Vagina (tissue), 2 donors: Measurements from ENCODE around the gene SOHLH1. TPM values are rescaled to one million over a fixed set of nuclear protein-coding genes. Genes with fewer than 3 reads are reported as not detected.

Source experiments
- DNase-seq, 2 donors: peaks; one replicate each; pipeline ENCODE4 v3.0.0-alpha.2; 2017; ENCODE audit errors: extremely low spot score in 2 of 2
- H3K27ac ChIP-seq: fragments of 200-600 bp; sonication (generic); one replicate; pipeline ENCODE4 v1.5.1; 2019
- H3K27me3 ChIP-seq: fragments of 200-600 bp; sonication (generic); one replicate; pipeline ENCODE4 v1.5.1; 2019
- H3K36me3 ChIP-seq, 2 donors: fragments of 200-600 bp; sonication (generic); one replicate each; pipeline ENCODE4 v1.5.1; 2017 to 2019
- H3K4me1 ChIP-seq: fragments of 200-600 bp; sonication (generic); one replicate; pipeline ENCODE4 v1.5.1; 2019
- H3K4me3 ChIP-seq, 2 donors: fragments of 200-600 bp; sonication (generic); 1 replicate in 1 of 2; 2 replicates in 1 of 2; pipeline ENCODE4 v1.5.1; 2016 to 2019
- H3K9me3 ChIP-seq: fragments of 200-600 bp; sonication (generic); one replicate; pipeline ENCODE4 v1.5.1; 2019
- POLR2A ChIP-seq, 2 donors: fragments of 450-650 bp; IDR thresholded peaks; one replicate each; pipeline ENCODE4 v1.6.1; 2017; ENCODE audit warnings: antibody characterized with exemption in 2 of 2, mild to moderate bottlenecking in 2 of 2, moderate library complexity in 2 of 2
- POLR2AphosphoS5 ChIP-seq, 2 donors: sonication (generic); formaldehyde crosslinking; IDR thresholded peaks; one replicate each; pipeline ENCODE4 v1.9.0; 2017; ENCODE audit warnings: antibody characterized with exemption in 2 of 2, mild to moderate bottlenecking in 2 of 2, low read depth in 1 of 2; ENCODE audit not compliant: insufficient read depth in 1 of 2
- intact Hi-C: fragments of 100-400 bp; cut with DNase I; formaldehyde crosslinking; loops from one replicate; pipeline ENCODE4 v1.15.1; 2023
- total RNA-seq: library from RNA; depleted of rRNA; stranded (reverse); fragments of >200 nt; gene quantifications from one replicate; pipeline ENCODE4 v1.2.3, GENCODE V29; 2016
- TF ChIP-seq, protein P1 (sequence below), 3 experiments: fragments of 450-650 bp in 2 of 3; fragments of 200-600 bp in 1 of 3; sonication (generic) in 1 of 3; IDR thresholded peaks; one replicate each; pipeline ENCODE4 v1.5.1; 2017 to 2019; ENCODE audit warnings: antibody characterized with exemption in 3 of 3, mild to moderate bottlenecking in 2 of 3, moderate library complexity in 2 of 3

SOHLH1 gene, protein sequence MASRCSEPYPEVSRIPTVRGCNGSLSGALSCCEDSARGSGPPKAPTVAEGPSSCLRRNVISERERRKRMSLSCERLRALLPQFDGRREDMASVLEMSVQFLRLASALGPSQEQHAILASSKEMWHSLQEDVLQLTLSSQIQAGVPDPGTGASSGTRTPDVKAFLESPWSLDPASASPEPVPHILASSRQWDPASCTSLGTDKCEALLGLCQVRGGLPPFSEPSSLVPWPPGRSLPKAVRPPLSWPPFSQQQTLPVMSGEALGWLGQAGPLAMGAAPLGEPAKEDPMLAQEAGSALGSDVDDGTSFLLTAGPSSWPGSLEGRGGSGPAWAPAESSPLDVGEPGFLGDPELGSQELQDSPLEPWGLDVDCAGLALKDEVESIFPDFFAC
- not detected for total RNA-seq

GRCh38 chr9:135699440-135699839 lies at the start of gene SOHLH1:
TSS of gene SOHLH1 (minus strand) at chr9:135699481. CDS start at chr9:135699467, 14 bp downstream.
- no peaks in the 10 kb centered on the region for H3K36me3 ChIP-seq
- intact Hi-C loops, result no loop called here
- H3K4me3 ChIP-seq, result no peak within 1 kb of the TSS
- no peak within 1 kb of the TSS for H3K27ac ChIP-seq
- no peaks in the 10 kb centered on the region for H3K27me3 ChIP-seq
- no peak for DNase-seq
- TF ChIP-seq POLR2AphosphoS5 (IDR thresholded peaks at IDR 0.05; ENCODE audit: insufficient read depth in 1 of 2, low read depth in 1 of 2), result no peak
- TF ChIP-seq, protein P1, sequence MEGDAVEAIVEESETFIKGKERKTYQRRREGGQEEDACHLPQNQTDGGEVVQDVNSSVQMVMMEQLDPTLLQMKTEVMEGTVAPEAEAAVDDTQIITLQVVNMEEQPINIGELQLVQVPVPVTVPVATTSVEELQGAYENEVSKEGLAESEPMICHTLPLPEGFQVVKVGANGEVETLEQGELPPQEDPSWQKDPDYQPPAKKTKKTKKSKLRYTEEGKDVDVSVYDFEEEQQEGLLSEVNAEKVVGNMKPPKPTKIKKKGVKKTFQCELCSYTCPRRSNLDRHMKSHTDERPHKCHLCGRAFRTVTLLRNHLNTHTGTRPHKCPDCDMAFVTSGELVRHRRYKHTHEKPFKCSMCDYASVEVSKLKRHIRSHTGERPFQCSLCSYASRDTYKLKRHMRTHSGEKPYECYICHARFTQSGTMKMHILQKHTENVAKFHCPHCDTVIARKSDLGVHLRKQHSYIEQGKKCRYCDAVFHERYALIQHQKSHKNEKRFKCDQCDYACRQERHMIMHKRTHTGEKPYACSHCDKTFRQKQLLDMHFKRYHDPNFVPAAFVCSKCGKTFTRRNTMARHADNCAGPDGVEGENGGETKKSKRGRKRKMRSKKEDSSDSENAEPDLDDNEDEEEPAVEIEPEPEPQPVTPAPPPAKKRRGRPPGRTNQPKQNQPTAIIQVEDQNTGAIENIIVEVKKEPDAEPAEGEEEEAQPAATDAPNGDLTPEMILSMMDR (IDR thresholded peaks at IDR 0.05), result no peak
- TF ChIP-seq POLR2A (IDR thresholded peaks at IDR 0.05), result no peak
- peaks cover 14% of the 10 kb centered on the region for H3K4me1 ChIP-seq
- H3K9me3 ChIP-seq, result no peaks in the 10 kb centered on the region

DNA sequence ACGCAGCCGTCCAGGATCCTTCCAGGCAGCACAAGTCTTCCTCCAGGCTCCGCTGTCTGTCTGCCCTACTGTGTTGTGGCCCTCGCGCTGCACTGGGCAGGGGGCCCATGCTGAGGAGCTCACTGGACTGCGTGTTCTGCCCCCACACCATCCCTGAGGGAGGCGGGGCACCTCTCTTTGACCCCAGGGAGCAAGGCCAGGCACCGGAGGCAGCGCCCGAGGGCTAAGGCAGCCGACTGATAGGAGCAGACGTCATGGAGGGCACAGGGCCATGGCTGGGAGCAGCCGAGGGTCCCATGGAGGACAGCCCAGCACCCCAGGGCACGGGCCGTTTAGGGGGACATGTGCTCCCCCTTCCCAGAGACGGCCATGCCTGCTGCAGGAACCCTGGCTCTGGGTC lies 49.4 kb upstream of the SOHLH1 start:
- H3K27ac ChIP-seq, result no peak overlapping the region
- intact Hi-C loops, result no loop called here
- TF ChIP-seq POLR2A (IDR thresholded peaks at IDR 0.05) (no peak), POLR2AphosphoS5 (IDR thresholded peaks at IDR 0.05; ENCODE audit: insufficient read depth in 1 of 2, low read depth in 1 of 2) (no peak)
- H3K4me3 ChIP-seq, result no peak overlapping the region
- no peaks in the 10 kb centered on the region for H3K9me3 ChIP-seq
- H3K27me3 ChIP-seq, result no peaks in the 10 kb centered on the region
- no peak for DNase-seq
- H3K4me1 ChIP-seq, result no peaks in the 10 kb centered on the region
- no peaks in the 10 kb centered on the region for H3K36me3 ChIP-seq

- no peak for DNase-seq
- TF ChIP-seq, protein P1 (IDR thresholded peaks at IDR 0.05), result no peak
- no peak for TF ChIP-seq POLR2AphosphoS5 (IDR thresholded peaks at IDR 0.05; ENCODE audit: insufficient read depth in 1 of 2, low read depth in 1 of 2)
- TF ChIP-seq POLR2A (IDR thresholded peaks at IDR 0.05), result no peak
- no peaks in the 10 kb centered on the region for H3K36me3 ChIP-seq
- no peak overlapping the region for H3K27ac ChIP-seq
- no peak overlapping the region for H3K4me3 ChIP-seq
- H3K4me1 ChIP-seq, result no peaks in the 10 kb centered on the region
- no peaks in the 10 kb centered on the region for H3K9me3 ChIP-seq
- no peaks in the 10 kb centered on the region for H3K27me3 ChIP-seq
- intact Hi-C loops, result no loop called here
Observed at GRCh38 chr9:135747311-135747710, 48.0 kb upstream of the SOHLH1 start.

- H3K27me3 ChIP-seq, result no peaks in the 10 kb centered on the region
- no peak overlapping the region for H3K4me3 ChIP-seq
- H3K27ac ChIP-seq, result no peak overlapping the region
- no peaks in the 10 kb centered on the region for H3K36me3 ChIP-seq
- no peak for DNase-seq
- H3K9me3 ChIP-seq, result no peaks in the 10 kb centered on the region
- H3K4me1 ChIP-seq, result no peaks in the 10 kb centered on the region
- intact Hi-C loops, result no loop called here
- TF ChIP-seq, protein P1 (IDR thresholded peaks at IDR 0.05), result no peak
- no peak for TF ChIP-seq POLR2A (IDR thresholded peaks at IDR 0.05)
- TF ChIP-seq POLR2AphosphoS5 (IDR thresholded peaks at IDR 0.05; ENCODE audit: insufficient read depth in 1 of 2, low read depth in 1 of 2), result no peak
Observed at GRCh38 chr9:135746565-135746964, 47.3 kb upstream of the SOHLH1 start.

GRCh38 chr9:135745686-135746324 lies 46.5 kb upstream of the SOHLH1 start:
- TF ChIP-seq, protein P1 (IDR thresholded peaks at IDR 0.05), result no peak
- TF ChIP-seq POLR2AphosphoS5 (IDR thresholded peaks at IDR 0.05; ENCODE audit: insufficient read depth in 1 of 2, low read depth in 1 of 2), result no peak
- intact Hi-C loops, result no loop called here
- H3K4me1 ChIP-seq, result no peaks in the 10 kb centered on the region
- H3K4me3 ChIP-seq, result no peak overlapping the region
- no peaks in the 10 kb centered on the region for H3K9me3 ChIP-seq
- no peaks in the 10 kb centered on the region for H3K36me3 ChIP-seq
- DNase-seq, result no peak
- H3K27me3 ChIP-seq, result no peaks in the 10 kb centered on the region
- no peak overlapping the region for H3K27ac ChIP-seq
